ENCODE measurements around the gene SLC17A9.

DNA sequence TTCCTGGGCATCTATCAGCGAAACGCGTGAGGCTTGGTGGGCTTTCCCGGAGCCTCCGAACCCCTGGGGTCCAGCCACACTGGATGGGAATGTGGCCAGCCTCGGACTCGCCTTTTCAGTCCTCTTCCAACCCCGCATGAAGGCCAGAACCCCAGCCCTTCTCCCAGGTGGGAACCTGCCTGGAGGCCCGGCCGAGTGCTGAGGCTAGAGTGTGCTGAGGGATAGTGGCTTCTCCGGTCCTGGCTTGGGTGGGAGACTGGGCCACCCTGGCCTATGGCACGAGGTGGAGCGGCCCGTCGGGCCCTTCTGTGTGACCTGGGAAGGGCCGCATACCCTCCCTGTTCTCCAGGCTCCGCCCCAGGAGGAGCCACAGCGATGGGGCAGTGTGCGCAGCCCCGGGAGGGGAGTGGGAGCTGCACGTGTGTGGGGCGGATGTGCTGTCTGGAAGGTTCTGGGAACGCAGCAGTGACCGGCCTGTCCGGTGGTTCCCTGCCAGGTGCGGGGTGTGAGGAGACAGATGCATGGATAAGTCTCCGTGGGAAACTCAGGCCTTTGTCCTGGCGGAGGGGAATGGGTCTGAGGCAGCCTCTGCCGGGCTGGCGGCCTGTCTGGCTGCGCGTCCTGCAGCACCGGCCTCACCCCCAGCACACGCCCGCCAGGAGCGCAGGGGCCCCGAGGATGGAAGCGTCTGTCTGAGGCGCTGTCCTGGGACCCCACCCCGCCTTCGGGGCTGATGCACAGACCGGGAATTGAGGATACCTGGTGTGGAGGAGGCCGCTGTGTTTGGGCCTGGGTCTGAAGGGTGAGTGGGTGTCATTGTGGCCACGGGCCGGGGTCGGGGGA lies 55.4 kb downstream of the SLC17A9 start:
- no peak for TF ChIP-seq GATA3 (IDR thresholded peaks at IDR 0.05; ENCODE audit: low read depth, low read length)
- TF ChIP-seq GATA2 (IDR thresholded peaks at IDR 0.05; ENCODE audit: low read depth, low read length), result no peak

Data from SH-SY5Y (cell line).